SK-N-SH treated with all-trans-retinoic acid at 6 μM for 48 hours (cell line): ENCODE data around the gene ARIH2.

ENCODE experiments used
- ARNTL ChIP-seq: fragments of 450-650 bp; formaldehyde crosslinking; IDR thresholded peaks from 2 replicates; pipeline ENCODE4 v1.5.0; 2020; ENCODE audit warnings: low read depth, mild to moderate bottlenecking, moderate library complexity, borderline replicate concordance
- CSDC2 ChIP-seq: fragments of 250-450 bp; sonication (Bioruptor Pico); IDR thresholded peaks from 2 replicates; pipeline ENCODE4 v1.5.0; 2020; ENCODE audit warnings: mild to moderate bottlenecking, moderate library complexity
- SNAI2 ChIP-seq: fragments of 250-450 bp; sonication (Bioruptor Pico); IDR thresholded peaks from 2 replicates; pipeline ENCODE4 v1.5.0; 2020; ENCODE audit warnings: mild to moderate bottlenecking, moderate library complexity
- ZFP30 ChIP-seq: fragments of 450-650 bp; formaldehyde crosslinking; IDR thresholded peaks from 2 replicates; pipeline ENCODE4 v1.5.0; 2022; ENCODE audit warnings: mild to moderate bottlenecking, moderate library complexity

GRCh38 chr3:48996640-48997039 is 78.0 kb downstream of the ARIH2 start:
- TF ChIP-seq ZFP30 (CRISPR knock-in tag): no peak
- no peak for TF ChIP-seq CSDC2 (CRISPR knock-in tag)
- TF ChIP-seq SNAI2 (CRISPR knock-in tag): no peak
- no peak for TF ChIP-seq ARNTL
